Lower leg skin (tissue), 4 donors: ENCODE data around the gene VWA1. TPM values are rescaled to one million over a fixed set of nuclear protein-coding genes. Genes with fewer than 3 reads are reported as not detected.
"Not testable (repeated sequence)": the region's sequence is repeated elsewhere in the genome, so short reads cannot be mapped to it uniquely, and the experiment has no call there.

Experiments used
- DNase-seq, 2 donors: peaks; one replicate each; pipeline ENCODE4 v3.0.0-alpha.2; 2019; ENCODE audit warnings: low spot score in 2 of 2
- H3K4me3 ChIP-seq: fragments of 200-600 bp; sonication (generic); 2 replicates; pipeline ENCODE4 v1.5.1; 2017; ENCODE audit warnings: mild to moderate bottlenecking, low read depth; ENCODE audit not compliant: poor library complexity, severe bottlenecking
- POLR2A ChIP-seq, 2 donors: fragments of 450-650 bp; IDR thresholded peaks; one replicate each; pipeline ENCODE4 v1.6.1; 2016 to 2017; ENCODE audit warnings: antibody characterized with exemption in 2 of 2, mild to moderate bottlenecking in 1 of 2, moderate library complexity in 1 of 2
- WGBS, 2 donors: methylation state at CpG; one replicate each; pipeline ENCODE4 v1.1.5; 2018; 5-methylcytosine and 5-hydroxymethylcytosine counted together
- intact Hi-C: fragments of 100-400 bp; cut with DNase I; formaldehyde crosslinking; loops from one replicate; pipeline ENCODE4 v1.15.0; 2023; ENCODE audit warnings: low total_unique reads
- total RNA-seq, 4 donors: library from RNA; depleted of rRNA; stranded (reverse); fragments of >200 nt; gene quantifications; one replicate each; pipeline ENCODE4 v1.1.0, GENCODE V29; 2016
- TF ChIP-seq, protein P1 (sequence below), 3 donors: fragments of 450-650 bp; IDR thresholded peaks; one replicate each; pipeline ENCODE4 v1.5.1; 2016; ENCODE audit warnings: antibody characterized with exemption in 3 of 3, mild to moderate bottlenecking in 3 of 3, moderate library complexity in 2 of 3

VWA1 gene
- total RNA-seq, 4 donors from 2014 or later = 26.5 to 36.4 (median 30.1) TPM

DNA sequence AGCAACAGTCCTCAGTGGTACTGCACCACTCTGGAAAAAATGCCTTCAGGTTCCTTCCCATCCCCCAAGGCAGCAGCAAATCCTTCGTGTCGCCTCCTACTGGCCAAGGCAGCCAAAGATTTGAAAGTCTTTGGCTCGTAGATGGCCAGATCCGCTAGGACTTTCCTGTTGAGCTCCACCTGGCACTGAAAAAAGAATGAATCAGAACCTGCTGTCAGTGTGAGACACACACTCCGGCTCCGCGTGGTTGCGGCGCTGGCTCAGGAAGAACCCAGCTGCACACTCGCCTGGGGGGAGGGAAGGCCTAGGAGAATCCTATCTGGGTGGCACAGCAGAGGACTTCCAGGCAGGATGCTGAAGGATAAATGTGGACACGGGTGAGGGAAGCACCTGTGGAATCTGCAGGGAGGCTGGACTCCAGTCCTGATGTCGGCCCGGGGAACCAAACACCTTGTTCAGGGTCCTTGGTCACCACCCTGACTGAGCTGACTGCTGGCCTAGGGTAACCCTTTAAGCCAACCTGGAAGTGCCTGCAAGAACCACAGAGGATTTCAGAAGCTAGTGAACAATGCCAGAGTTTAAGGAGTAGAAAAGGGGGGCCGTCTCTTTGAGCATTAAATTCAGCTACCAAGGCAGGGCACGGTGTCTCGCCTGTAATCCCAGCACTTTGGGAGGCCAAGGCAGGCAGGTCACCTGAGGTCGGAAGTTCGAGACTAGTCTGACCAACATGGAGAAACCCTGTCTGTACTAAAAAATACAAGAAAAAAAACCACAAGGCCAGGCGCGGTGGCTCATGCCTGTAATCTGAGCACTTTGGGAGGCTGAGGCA lies 33.2 kb upstream of the VWA1 start:
- DNase-seq = no peak
- 51 to 52% methylated on average over 20 of the region's 20 CpGs for WGBS, 2 donors
- H3K4me3 ChIP-seq = no peak overlapping the region
- TF ChIP-seq POLR2A (IDR thresholded peaks at IDR 0.05) = no peak
- TF ChIP-seq, protein P1, sequence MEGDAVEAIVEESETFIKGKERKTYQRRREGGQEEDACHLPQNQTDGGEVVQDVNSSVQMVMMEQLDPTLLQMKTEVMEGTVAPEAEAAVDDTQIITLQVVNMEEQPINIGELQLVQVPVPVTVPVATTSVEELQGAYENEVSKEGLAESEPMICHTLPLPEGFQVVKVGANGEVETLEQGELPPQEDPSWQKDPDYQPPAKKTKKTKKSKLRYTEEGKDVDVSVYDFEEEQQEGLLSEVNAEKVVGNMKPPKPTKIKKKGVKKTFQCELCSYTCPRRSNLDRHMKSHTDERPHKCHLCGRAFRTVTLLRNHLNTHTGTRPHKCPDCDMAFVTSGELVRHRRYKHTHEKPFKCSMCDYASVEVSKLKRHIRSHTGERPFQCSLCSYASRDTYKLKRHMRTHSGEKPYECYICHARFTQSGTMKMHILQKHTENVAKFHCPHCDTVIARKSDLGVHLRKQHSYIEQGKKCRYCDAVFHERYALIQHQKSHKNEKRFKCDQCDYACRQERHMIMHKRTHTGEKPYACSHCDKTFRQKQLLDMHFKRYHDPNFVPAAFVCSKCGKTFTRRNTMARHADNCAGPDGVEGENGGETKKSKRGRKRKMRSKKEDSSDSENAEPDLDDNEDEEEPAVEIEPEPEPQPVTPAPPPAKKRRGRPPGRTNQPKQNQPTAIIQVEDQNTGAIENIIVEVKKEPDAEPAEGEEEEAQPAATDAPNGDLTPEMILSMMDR (IDR thresholded peaks at IDR 0.05) = no peak
- intact Hi-C loops = no loop called here

DNA sequence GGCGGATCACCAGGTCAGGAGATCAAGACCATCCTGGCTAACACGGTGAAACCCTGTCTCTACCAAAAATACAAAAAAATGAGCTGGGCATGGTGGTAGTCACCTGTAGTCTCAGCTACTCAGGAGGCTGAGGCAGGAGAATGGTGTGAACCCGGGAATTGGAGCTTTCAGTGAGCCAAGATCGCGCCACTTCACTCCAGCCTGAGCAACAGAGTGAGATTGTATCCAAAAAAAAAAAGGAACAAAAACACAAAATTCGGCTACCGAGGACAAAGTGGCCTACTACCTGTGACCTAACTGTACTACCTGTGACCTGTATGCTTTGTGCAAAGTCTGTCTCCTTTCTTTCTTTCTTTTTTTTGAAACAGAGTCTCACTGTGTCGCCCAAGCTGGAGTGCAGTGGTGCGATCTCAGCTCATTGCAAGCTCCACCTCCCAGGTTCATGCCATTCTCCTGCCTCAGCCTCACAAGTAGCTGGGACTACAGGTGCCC lies 32.5 kb upstream of the VWA1 start:
- H3K4me3 ChIP-seq, intact Hi-C loops, DNase-seq: not testable (repeated sequence)
- WGBS, 2 donors = 88 to 91% methylated on average over 9 of the region's 9 CpGs

DNA sequence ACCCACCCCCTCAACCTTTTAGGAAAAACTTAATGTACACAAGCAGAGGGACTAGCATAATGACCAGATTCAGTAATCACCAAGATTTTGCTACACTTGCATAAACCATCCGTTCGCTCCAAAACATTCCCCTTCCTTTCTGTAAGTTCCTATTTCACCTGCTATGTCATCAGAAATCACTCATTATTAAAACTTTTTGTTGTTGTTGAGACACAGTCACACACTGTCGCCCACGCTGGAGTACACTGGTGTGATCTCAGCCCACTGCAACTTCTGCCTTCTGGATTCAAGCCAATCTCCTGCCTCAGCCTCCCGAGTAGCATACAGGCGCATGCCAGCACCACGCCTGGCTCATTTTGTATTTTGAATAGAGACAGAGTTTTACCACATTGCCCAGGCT lies 31.8 kb upstream of the VWA1 start:
- H3K4me3 ChIP-seq = no peak overlapping the region
- no peak for TF ChIP-seq POLR2A (IDR thresholded peaks at IDR 0.05)
- TF ChIP-seq, protein P1 (IDR thresholded peaks at IDR 0.05) = no peak
- DNase-seq = no peak
- intact Hi-C loops = no loop called here
- 80 to 84% methylated on average over 7 of the region's 7 CpGs for WGBS, 2 donors

DNA sequence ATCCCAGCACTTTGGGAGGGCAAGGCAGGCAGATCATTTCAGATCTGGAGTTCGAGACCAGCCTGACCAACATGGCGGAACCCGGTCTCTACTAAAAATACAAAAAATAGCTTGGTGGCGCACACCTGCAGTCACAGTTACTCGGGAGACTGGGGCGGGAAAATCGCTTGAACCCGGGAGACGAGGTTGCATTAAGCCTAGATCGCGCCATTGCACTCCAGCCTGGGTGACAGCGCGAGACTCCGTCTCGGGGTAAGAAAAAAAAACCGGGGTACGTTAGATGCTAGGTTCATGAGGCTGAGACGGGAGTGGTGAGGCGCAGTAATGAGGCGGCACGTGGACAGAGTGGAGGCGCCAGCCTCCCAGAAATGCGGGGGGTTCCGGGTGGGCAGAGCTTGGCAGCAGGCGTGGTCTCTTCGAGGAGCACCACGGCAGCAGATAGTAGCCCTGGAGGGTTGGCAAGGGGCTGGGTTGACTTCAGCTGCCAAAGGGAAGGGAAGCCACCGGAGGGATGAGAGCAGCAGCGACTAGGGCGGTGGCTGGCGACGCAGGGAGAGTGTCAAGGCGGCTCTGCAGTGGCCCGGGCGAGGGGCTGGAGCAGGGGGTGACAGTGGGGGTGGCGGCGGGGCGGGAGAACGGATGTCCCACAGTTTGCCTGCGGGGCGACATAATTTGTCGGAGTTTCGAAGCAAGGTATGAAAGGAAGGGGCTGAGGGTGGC lies 29.2 kb upstream of the VWA1 start:
- H3K4me3 ChIP-seq = peak overlapping the region; percentile 95
- TF ChIP-seq, protein P1 (IDR thresholded peaks at IDR 0.05) = no peak
- TF ChIP-seq POLR2A (IDR thresholded peaks at IDR 0.05) = no peak
- 35 to 48% methylated on average over 36 to 43 of the region's 43 CpGs for WGBS, 2 donors
- intact Hi-C loops = no loop called here
- DNase-seq = no peak

DNA sequence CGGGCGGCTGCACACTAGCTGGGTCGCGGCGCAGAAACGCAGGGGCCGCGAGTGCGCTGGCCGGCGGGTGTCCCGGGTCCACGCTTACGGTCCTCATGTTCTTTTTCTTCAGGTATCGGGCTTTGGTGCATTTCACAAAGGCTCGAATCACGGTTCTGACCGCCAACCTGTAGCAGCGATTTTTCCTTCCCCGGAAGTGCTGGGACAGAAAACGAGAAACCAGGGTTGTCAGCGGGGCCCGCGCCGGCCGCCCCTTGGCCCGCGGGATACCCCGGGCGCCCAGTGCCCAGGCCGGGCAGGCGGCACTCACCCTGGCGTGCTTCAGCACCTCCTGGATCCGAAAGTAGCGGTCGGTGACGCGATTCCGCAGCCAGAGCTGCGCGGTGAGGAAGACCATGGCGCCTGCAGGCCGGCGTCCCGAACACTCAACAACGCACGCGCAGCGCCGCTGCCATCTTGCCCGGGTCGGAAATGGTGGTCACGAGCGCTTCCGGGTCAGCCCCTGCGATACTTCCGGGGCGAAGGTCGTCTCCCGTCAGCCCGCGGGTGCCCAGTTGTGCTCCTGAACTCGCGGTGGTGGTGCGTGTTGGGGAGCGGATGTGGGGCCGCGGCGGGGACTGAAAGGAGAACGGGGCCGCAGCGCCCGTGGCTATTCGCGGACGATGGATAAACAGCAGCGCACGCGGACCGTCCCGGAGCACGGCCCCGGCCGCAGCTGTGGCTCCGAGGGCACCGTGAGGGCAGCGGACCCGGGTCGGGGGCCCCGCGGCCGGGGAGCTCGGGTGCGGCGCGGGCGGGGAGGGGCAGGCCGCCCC lies 28.5 kb upstream of the VWA1 start, which contains the start of gene MRPL20:
TSS of gene MRPL20 (minus strand) at position 473 of the 815 bp plus-strand sequence. CDS start at position 397, 76 bp downstream.
- TF ChIP-seq, protein P1 (IDR thresholded peaks at IDR 0.05) = no peak
- peak in 1 of 2 donors; percentile 11 for TF ChIP-seq POLR2A (IDR thresholded peaks at IDR 0.05)
- H3K4me3 ChIP-seq = peak within 1 kb of the TSS; percentile 95
- peak; percentile 93 to 99 for DNase-seq
- 1% methylated on average over 61 to 78 of the region's 98 CpGs for WGBS, 2 donors
- intact Hi-C loops = no loop called here
